ENCODE results near the gene MUC20.

GRCh38 chr3:195692781-195693427, 27.9 kb upstream of the MUC20 start:
- no peak for TF ChIP-seq CTCF (conservative IDR thresholded peaks at IDR 0.05 in 1 of 2, IDR thresholded peaks at IDR 0.05 in 1 of 2; ENCODE audit: low read depth in 1 of 2, low read length in 2 of 2)
- no peak for TF ChIP-seq EZH2 (IDR thresholded peaks at IDR 0.05; ENCODE audit: low read length, missing control alignments)
